ENCODE results near the gene TXNIP. TPM values are rescaled to one million over a fixed set of nuclear protein-coding genes. Genes with fewer than 3 reads are reported as not detected.

The TXNIP gene
- total RNA-seq, 1 donor from 2014 or later = 1,858 TPM

DNA sequence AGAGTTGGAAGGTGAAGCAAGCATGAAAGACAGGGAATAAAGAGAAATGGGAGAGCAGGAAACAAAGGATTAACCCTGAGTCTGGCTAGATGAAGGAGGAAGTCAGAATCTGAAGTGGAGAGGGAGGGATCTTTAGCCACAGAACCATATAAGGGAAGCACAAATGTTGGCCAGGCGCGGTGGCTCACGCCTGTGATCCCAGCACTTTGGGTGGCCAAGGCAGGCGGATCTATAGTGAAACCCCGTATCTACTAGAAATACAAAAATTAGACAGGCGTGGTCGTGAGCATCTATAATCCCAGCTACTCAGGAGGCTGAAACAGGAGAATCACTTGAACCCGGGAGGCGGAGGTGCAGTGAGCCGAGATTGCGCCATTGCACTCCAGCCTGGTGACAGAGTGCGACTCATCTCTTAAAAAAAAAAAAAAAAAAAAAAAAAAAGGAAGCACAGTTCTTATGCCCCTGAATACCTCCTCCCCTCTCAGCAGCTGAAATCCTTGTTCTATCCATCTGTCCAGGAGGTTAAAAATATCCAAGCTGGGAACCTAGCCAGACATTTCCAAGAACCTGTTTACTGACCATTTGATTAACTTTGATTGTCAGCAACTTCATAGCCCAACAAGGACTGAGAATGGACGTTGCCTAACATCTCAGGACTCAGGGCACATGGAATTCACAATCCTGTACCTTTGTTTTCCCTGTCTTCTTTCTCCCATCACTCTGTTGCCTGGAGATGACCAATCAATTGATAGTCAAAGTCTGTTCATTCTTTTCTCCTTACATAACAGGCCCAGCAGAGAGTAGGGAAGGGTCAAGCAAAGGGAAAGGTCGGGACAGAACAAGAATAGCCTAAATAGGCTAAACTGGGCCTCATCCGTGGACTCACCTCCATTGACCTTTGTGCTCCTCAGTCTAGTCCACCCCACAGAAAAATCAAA, 10.6 kb downstream of the TXNIP start:
- TF ChIP-seq, protein P1, sequence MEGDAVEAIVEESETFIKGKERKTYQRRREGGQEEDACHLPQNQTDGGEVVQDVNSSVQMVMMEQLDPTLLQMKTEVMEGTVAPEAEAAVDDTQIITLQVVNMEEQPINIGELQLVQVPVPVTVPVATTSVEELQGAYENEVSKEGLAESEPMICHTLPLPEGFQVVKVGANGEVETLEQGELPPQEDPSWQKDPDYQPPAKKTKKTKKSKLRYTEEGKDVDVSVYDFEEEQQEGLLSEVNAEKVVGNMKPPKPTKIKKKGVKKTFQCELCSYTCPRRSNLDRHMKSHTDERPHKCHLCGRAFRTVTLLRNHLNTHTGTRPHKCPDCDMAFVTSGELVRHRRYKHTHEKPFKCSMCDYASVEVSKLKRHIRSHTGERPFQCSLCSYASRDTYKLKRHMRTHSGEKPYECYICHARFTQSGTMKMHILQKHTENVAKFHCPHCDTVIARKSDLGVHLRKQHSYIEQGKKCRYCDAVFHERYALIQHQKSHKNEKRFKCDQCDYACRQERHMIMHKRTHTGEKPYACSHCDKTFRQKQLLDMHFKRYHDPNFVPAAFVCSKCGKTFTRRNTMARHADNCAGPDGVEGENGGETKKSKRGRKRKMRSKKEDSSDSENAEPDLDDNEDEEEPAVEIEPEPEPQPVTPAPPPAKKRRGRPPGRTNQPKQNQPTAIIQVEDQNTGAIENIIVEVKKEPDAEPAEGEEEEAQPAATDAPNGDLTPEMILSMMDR (IDR thresholded peaks at IDR 0.05) = no peak
- TF ChIP-seq POLR2AphosphoS5 (IDR thresholded peaks at IDR 0.05; ENCODE audit: insufficient read depth in 1 of 2, low read depth in 1 of 2) (peak; percentile 10 to 35), POLR2A (IDR thresholded peaks at IDR 0.05) (no peak)
- DNase-seq (ENCODE audit: extremely low spot score in 2 of 2) = no peak
- H3K9me3 ChIP-seq = no peaks in the 10 kb centered on the region
- no peak overlapping the region for H3K4me3 ChIP-seq
- H3K36me3 ChIP-seq = no peaks in the 10 kb centered on the region
- H3K4me1 ChIP-seq = peaks cover 41% of the 10 kb centered on the region
- intact Hi-C loops (cut with DNase I) = no loop called here
- no peaks in the 10 kb centered on the region for H3K27me3 ChIP-seq
- H3K27ac ChIP-seq = peak overlapping the region; percentile 83

DNA sequence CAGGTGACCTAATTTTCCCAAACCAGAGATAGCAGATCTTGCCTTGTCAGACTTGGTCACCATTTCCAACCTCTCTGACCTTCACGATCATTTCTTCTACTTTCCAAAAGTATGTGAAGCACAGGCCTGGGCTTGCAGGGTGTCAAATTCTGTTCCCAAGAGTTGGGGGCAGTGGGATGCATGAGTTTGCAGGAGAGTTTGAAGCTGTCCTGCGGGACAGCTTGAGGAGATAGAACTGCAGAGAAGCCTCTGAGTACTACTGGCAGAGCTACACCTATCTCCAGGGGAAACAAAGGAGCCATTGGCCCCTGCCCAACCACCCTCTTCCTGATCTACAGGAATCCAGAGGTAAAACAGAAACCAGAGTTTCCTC, 11.3 kb downstream of the TXNIP start:
- H3K4me1 ChIP-seq = peaks cover 48% of the 10 kb centered on the region
- intact Hi-C loops (cut with DNase I) = no loop called here
- TF ChIP-seq POLR2AphosphoS5 (IDR thresholded peaks at IDR 0.05; ENCODE audit: insufficient read depth in 1 of 2, low read depth in 1 of 2) (no peak), POLR2A (IDR thresholded peaks at IDR 0.05) (no peak)
- TF ChIP-seq, protein P1 (IDR thresholded peaks at IDR 0.05) = no peak

DNA sequence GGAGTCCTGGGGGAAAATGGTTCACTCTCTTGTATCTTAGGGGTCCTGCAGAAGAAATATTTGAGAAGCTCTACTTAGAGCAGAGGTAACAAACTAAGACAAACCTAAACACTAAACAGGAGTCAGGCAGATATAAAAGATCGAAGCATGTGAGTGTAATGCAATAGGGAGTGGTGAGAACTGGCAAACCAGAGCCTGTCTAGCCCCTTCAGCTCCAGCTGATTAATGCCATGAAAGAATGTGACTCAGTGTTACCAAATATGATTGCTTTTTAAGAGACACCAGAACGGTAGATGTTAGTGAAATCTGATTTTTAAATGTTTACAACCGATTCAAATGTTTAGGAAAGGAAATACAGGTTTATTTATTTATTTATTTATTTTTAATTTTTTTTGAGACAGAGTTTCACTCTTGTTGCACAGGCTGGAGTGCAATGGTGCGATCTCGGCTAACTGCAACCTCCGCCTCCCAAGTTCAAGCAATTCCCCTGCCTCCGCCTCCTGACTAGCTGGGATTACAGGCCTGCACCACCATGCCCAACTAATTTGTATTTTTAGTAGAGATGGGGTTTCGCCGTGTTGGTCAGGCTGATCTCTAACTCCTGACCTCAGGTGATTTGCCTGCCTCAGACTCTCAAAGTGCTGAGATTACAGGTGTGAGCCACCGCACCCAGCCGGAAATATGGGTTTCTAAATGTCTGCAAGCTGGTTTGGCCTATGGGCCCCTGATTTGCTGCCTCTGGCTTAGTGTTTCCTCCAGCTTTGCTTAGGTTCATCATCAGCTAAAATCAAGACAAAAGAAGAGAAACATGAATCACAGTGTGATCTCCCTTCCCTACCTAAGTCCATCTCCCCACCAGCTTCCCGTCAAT, 12.2 kb downstream of the TXNIP start:
- Histone ChIP-seq H3K36me3 (no peaks in the 10 kb centered on the region), H3K27ac (peak overlapping the region; percentile 83), H3K4me1 (peaks cover 54% of the 10 kb centered on the region), H3K4me3 (no peak overlapping the region), H3K9me3 (no peaks in the 10 kb centered on the region), H3K27me3 (no peaks in the 10 kb centered on the region)
- intact Hi-C loops (cut with DNase I) = no loop called here
- no peak for DNase-seq (ENCODE audit: extremely low spot score in 2 of 2)
- TF ChIP-seq, protein P1 (IDR thresholded peaks at IDR 0.05) = no peak
- no peak for TF ChIP-seq POLR2AphosphoS5 (IDR thresholded peaks at IDR 0.05; ENCODE audit: insufficient read depth in 1 of 2, low read depth in 1 of 2)
- TF ChIP-seq POLR2A (IDR thresholded peaks at IDR 0.05) = no peak

More for the DNA sequence above, 11.3 kb downstream of the TXNIP start:
- peak overlapping the region; percentile 83 for H3K27ac ChIP-seq
- no peak overlapping the region for H3K4me3 ChIP-seq
- no peaks in the 10 kb centered on the region for H3K27me3 ChIP-seq
- H3K36me3 ChIP-seq = no peaks in the 10 kb centered on the region
- H3K9me3 ChIP-seq = no peaks in the 10 kb centered on the region
- DNase-seq (ENCODE audit: extremely low spot score in 2 of 2) = no peak

DNA sequence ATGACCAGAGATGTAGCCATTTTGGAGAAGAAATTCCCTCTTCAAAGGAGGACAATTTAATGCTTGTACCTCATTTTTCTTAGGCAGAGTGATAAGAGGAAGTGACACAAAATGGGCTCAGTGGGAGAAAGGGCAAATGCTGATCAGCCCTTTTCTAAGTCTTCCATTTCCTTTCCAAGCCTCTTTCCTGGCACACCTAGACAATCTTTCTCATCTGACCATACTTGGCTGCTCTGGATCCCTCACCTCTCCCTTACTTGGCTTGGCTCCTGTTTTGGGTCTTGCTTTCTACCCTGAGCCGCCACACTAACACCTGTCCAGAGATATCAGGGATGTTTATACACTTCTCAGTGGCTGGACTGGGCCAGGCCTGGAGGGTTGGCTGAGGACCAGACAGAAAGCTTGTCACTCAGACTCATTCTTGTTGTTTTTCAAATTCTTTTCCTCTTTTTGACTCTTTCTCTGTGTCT, 13.1 kb downstream of the TXNIP start:
- Histone ChIP-seq H3K27me3 (no peaks in the 10 kb centered on the region), H3K27ac (peak overlapping the region; percentile 66), H3K4me1 (peaks cover 64% of the 10 kb centered on the region), H3K4me3 (no peak overlapping the region), H3K9me3 (no peaks in the 10 kb centered on the region), H3K36me3 (no peaks in the 10 kb centered on the region)
- intact Hi-C loops (cut with DNase I) = no loop called here
- DNase-seq (ENCODE audit: extremely low spot score in 2 of 2) = peak in 1 of 2 donors; percentile 86
- TF ChIP-seq, protein P1 (IDR thresholded peaks at IDR 0.05) = no peak
- no peak for TF ChIP-seq POLR2A (IDR thresholded peaks at IDR 0.05)
- TF ChIP-seq POLR2AphosphoS5 (IDR thresholded peaks at IDR 0.05; ENCODE audit: insufficient read depth in 1 of 2, low read depth in 1 of 2) = no peak

Data from vagina (tissue), 2 donors.